Measurements from ENCODE around the gene SMU1.

Gene SMU1

GRCh38 chr9:33076046-33077004, at the start of gene SMU1:
Gene SMU1, minus strand, starts transcription at chr9:33076674. Its CDS starts 66 bp downstream, at chr9:33076608.
- DNase-seq (ENCODE audit: low read depth, low spot score), result peak; percentile 90

GRCh38 chr9:33125461-33125860, 49.0 kb upstream of the SMU1 start:
- DNase-seq (ENCODE audit: low read depth, low spot score), result no peak

GRCh38 chr9:33124751-33125381, 48.4 kb upstream of the SMU1 start:
- no peak for DNase-seq (ENCODE audit: low read depth, low spot score)

GRCh38 chr9:33124046-33124445, 47.6 kb upstream of the SMU1 start:
- DNase-seq (ENCODE audit: low read depth, low spot score), result no peak

GRCh38 chr9:33123407-33124031, 47.0 kb upstream of the SMU1 start:
- no peak for DNase-seq (ENCODE audit: low read depth, low spot score)

- no peak for DNase-seq (ENCODE audit: low read depth, low spot score)
Observed at GRCh38 chr9:33120620-33121019, 44.1 kb upstream of the SMU1 start.

- DNase-seq (ENCODE audit: low read depth, low spot score), result no peak
Observed at GRCh38 chr9:33117796-33118195, 41.3 kb upstream of the SMU1 start.

- no peak for DNase-seq (ENCODE audit: low read depth, low spot score)
Observed at GRCh38 chr9:33117306-33117705, 40.8 kb upstream of the SMU1 start.

- DNase-seq (ENCODE audit: low read depth, low spot score), result no peak
Observed at GRCh38 chr9:33116860-33117259, 40.4 kb upstream of the SMU1 start.

GRCh38 chr9:33114746-33115145, 38.3 kb upstream of the SMU1 start:
- no peak for DNase-seq (ENCODE audit: low read depth, low spot score)

- DNase-seq (ENCODE audit: low read depth, low spot score), result no peak
Observed at GRCh38 chr9:33113799-33114547, 37.5 kb upstream of the SMU1 start.

GRCh38 chr9:33112094-33112493, 35.6 kb upstream of the SMU1 start:
- no peak for DNase-seq (ENCODE audit: low read depth, low spot score)

- DNase-seq (ENCODE audit: low read depth, low spot score), result no peak
Observed at GRCh38 chr9:33111631-33112030, 35.2 kb upstream of the SMU1 start.

- DNase-seq (ENCODE audit: low read depth, low spot score), result no peak
Observed at GRCh38 chr9:33110686-33111085, 34.2 kb upstream of the SMU1 start.

GRCh38 chr9:33109850-33110595, 33.5 kb upstream of the SMU1 start:
- DNase-seq (ENCODE audit: low read depth, low spot score), result no peak

GRCh38 chr9:33109097-33109496, 32.6 kb upstream of the SMU1 start:
- no peak for DNase-seq (ENCODE audit: low read depth, low spot score)

- no peak for DNase-seq (ENCODE audit: low read depth, low spot score)
Observed at GRCh38 chr9:33108472-33108871, 32.0 kb upstream of the SMU1 start.

GRCh38 chr9:33107762-33108161, 31.3 kb upstream of the SMU1 start:
- DNase-seq (ENCODE audit: low read depth, low spot score), result no peak

- no peak for DNase-seq (ENCODE audit: low read depth, low spot score)
Observed at GRCh38 chr9:33106827-33107621, 30.6 kb upstream of the SMU1 start.

- no peak for DNase-seq (ENCODE audit: low read depth, low spot score)
Observed at GRCh38 chr9:33106372-33106771, 29.9 kb upstream of the SMU1 start.

Data from iPS DF 19.7 (cell line).